ENCODE results near the gene KAZN. TPM values are rescaled to one million over a fixed set of nuclear protein-coding genes. Genes with fewer than 3 reads are reported as not detected.

KAZN gene
- polyA plus RNA-seq, 1 of the 3 experiments (the other 2 are of a cell fraction) = 6.8 TPM

- CTCF ChIA-PET = interaction anchor here (1.1 to 1.8 kb wide), 3 partner anchors 28 to 60 kb away, joined by 3 to 4 read pairs (median 3); no protein-coding TSS in a partner anchor
Observed at GRCh38 chr1:14974361-14974760, 375.9 kb downstream of the KAZN start.

DNA sequence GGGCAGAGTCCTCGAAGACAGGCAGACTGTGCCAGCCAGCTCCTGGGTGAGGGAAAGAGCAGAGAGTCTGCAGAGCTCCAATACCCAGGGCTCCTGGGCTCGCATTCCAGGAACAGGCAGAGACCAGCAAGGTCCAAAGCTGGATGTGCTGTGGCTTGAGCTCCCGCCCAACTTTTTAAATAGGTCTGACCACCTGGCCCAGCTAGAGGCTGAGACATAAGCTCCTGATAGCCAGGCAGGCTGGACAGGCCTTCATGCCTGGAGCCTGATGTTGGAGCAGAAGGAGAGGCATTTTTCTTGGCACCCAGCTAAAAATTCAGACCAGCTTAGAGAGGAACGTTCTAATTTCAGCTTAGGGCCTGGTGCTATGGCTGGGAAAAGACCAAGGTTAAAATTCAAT lies 376.6 kb downstream of the KAZN start:
- no peak for TF ChIP-seq RXRA (IDR thresholded peaks at IDR 0.05; ENCODE audit: borderline replicate concordance, low read depth)
- TF ChIP-seq ELF1 (IDR thresholded peaks at IDR 0.05) = no peak
- no peak for TF ChIP-seq CTCF (IDR thresholded peaks at IDR 0.05)
- no peak for TF ChIP-seq GABPA (IDR thresholded peaks at IDR 0.05; ENCODE audit: low read depth)
- no peak for TF ChIP-seq RAD21 (IDR thresholded peaks at IDR 0.05; ENCODE audit: low read length)
- no peak for TF ChIP-seq GATA2 (CRISPR knock-in tag; IDR thresholded peaks at IDR 0.05)
- no peak for TF ChIP-seq TEAD4 (IDR thresholded peaks at IDR 0.05; ENCODE audit: borderline replicate concordance, insufficient read depth)
- no peak for TF ChIP-seq TCF12 (IDR thresholded peaks at IDR 0.05)
- Histone ChIP-seq H3F3A (replicated peaks; ENCODE audit: insufficient read depth) (no peaks in the 10 kb centered on the region), H2AFZ (ENCODE audit: low read depth) (no peak overlapping the region), H3K27ac (ENCODE audit: low read depth in 2 of 2, low read length in 1 of 2) (peak overlapping the region in 1 of 2 experiments; percentile 25; a peak in 1 of 4 replicates), H3K9ac (no peak overlapping the region), H3K4me3 (ENCODE audit: low read depth in 2 of 2, low read length in 1 of 2) (no peak overlapping the region), H3K36me3 (replicated peaks in 1 of 2; ENCODE audit: control insufficient read depth in 1 of 2, insufficient read depth in 2 of 2, low read length in 1 of 2) (no peaks in the 10 kb centered on the region), H3K79me2 (ENCODE audit: insufficient read depth) (peaks cover 73% of the 10 kb centered on the region), H3K4me2 (no peak overlapping the region), H3K9me2 (no peaks in the 10 kb centered on the region), H3K27me3 (ENCODE audit: insufficient read depth) (no peaks in the 10 kb centered on the region), H3K4me1 (ENCODE audit: control insufficient read depth in 1 of 2, insufficient read depth in 2 of 2, low read depth in 1 of 2, low read length in 1 of 2) (peaks cover 4 to 7% of the 10 kb centered on the region in 2 experiments; a peak in 3 of 4 replicates), H4K20me1 (ENCODE audit: insufficient read depth) (no peaks in the 10 kb centered on the region), H3K9me3 (no peaks in the 10 kb centered on the region)
- ChIA-PET POLR2A (no interaction called here), CTCF (interaction anchor here (0.9 kb wide), 1 partner anchor 52 kb away, joined by 4 read pairs; no protein-coding TSS in a partner anchor)
- DNase-seq = no peak
- WGBS (ENCODE audit: low lambda C conversion rate) = 82% methylated on average over 1 of the region's 4 CpGs

More at GRCh38 chr1:14974361-14974760, 375.9 kb downstream of the KAZN start:
- H3K4me2 ChIP-seq = no peak overlapping the region
- peaks cover 4 to 8% of the 10 kb centered on the region in 2 experiments; a peak in 3 of 4 replicates for H3K4me1 ChIP-seq (ENCODE audit: control insufficient read depth in 1 of 2, insufficient read depth in 2 of 2, low read depth in 1 of 2, low read length in 1 of 2)
- no peaks in the 10 kb centered on the region for H3K36me3 ChIP-seq (replicated peaks in 1 of 2; ENCODE audit: control insufficient read depth in 1 of 2, insufficient read depth in 2 of 2, low read length in 1 of 2)
- no peaks in the 10 kb centered on the region for H3K27me3 ChIP-seq (ENCODE audit: insufficient read depth)
- H3K79me2 ChIP-seq (ENCODE audit: insufficient read depth) = peaks cover 74% of the 10 kb centered on the region
- 90% methylated on average over 2 of the region's 2 CpGs for WGBS (ENCODE audit: low lambda C conversion rate)
- no peak overlapping the region for H3K27ac ChIP-seq (ENCODE audit: low read depth in 2 of 2, low read length in 1 of 2)
- H3K9me2 ChIP-seq = no peaks in the 10 kb centered on the region
- no peaks in the 10 kb centered on the region for H3F3A ChIP-seq (replicated peaks; ENCODE audit: insufficient read depth)
- no peaks in the 10 kb centered on the region for H3K9me3 ChIP-seq
- H3K9ac ChIP-seq = no peak overlapping the region
- DNase-seq = no peak
- TF ChIP-seq MEF2A (IDR thresholded peaks at IDR 0.05; ENCODE audit: borderline replicate concordance, low read depth) = no peak
- POLR2A ChIA-PET = no interaction called here
- no peak overlapping the region for H3K4me3 ChIP-seq (ENCODE audit: low read depth in 2 of 2, low read length in 1 of 2)
- no peak overlapping the region for H2AFZ ChIP-seq (ENCODE audit: low read depth)
- no peaks in the 10 kb centered on the region for H4K20me1 ChIP-seq (ENCODE audit: insufficient read depth)

DNA sequence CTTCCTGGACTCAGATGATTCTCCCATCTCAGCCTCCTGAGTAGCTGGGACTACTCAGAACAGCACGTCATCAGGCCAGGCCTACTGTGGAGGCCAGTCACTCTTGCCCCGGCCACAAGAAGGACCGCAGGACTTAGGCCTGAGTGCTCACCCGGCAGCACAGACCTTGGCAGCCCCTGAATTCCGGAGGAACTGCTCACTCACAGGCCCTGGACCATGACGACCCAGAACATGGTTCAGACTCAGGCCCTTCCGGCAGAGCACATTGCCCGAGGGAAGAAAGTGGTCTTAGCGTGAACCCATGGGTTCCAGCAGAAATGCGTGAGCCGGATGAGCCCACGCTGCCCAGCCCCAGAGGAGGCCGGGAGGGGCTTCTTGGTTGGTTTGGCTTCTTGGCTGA lies 377.8 kb downstream of the KAZN start:
- Histone ChIP-seq H3K4me1 (ENCODE audit: control insufficient read depth in 1 of 2, insufficient read depth in 2 of 2, low read depth in 1 of 2, low read length in 1 of 2) (peaks cover 0 to 4% of the 10 kb centered on the region in 2 experiments; a peak in 1 of 4 replicates), H3K36me3 (replicated peaks in 1 of 2; ENCODE audit: control insufficient read depth in 1 of 2, insufficient read depth in 2 of 2, low read length in 1 of 2) (no peaks in the 10 kb centered on the region), H3K79me2 (ENCODE audit: insufficient read depth) (peaks cover 69% of the 10 kb centered on the region), H3K4me3 (ENCODE audit: low read depth in 2 of 2, low read length in 1 of 2) (no peak overlapping the region), H3K27ac (ENCODE audit: low read depth in 2 of 2, low read length in 1 of 2) (no peak overlapping the region), H4K20me1 (ENCODE audit: insufficient read depth) (no peaks in the 10 kb centered on the region), H3K9ac (no peak overlapping the region), H3K27me3 (ENCODE audit: insufficient read depth) (no peaks in the 10 kb centered on the region), H3K9me3 (no peaks in the 10 kb centered on the region), H3K9me2 (no peaks in the 10 kb centered on the region), H2AFZ (ENCODE audit: low read depth) (no peak overlapping the region), H3K4me2 (no peak overlapping the region), H3F3A (replicated peaks; ENCODE audit: insufficient read depth) (no peaks in the 10 kb centered on the region)
- ChIA-PET POLR2A (no interaction called here), CTCF (no interaction called here)
- DNase-seq = no peak
- TF ChIP-seq, protein P1, sequence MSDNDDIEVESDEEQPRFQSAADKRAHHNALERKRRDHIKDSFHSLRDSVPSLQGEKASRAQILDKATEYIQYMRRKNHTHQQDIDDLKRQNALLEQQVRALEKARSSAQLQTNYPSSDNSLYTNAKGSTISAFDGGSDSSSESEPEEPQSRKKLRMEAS (IDR thresholded peaks at IDR 0.05; ENCODE audit: low read depth) = no peak
- WGBS (ENCODE audit: low lambda C conversion rate) = 80% methylated on average over 8 of the region's 13 CpGs
